NCI-H345 treated with DMSO at 0.1 percent for 48 hours (cell line): ENCODE results near the gene SOCS1.

Experiments
- DNase-seq: peaks from one replicate; lab custom pipeline; 2025; ENCODE audit not compliant: unreplicated experiment; lab: John Stamatoyannopoulos, UW

Gene SOCS1

GRCh38 chr16:11262915-11263314 lies 6.9 kb upstream of the SOCS1 start:
- DNase-seq: no peak

- DNase-seq: no peak
Measured at GRCh38 chr16:11260596-11260966, 4.6 kb upstream of the SOCS1 start.

- DNase-seq: no peak
Measured at GRCh38 chr16:11259655-11260595, 3.9 kb upstream of the SOCS1 start.

GRCh38 chr16:11258553-11259492 lies 2.8 kb upstream of the SOCS1 start:
- DNase-seq: no peak

GRCh38 chr16:11257131-11257938 lies 1.3 kb upstream of the SOCS1 start:
- peak; percentile 50 for DNase-seq

GRCh38 chr16:11256661-11257130 lies 692 bp upstream of the SOCS1 start:
- peak; percentile 22 for DNase-seq

GRCh38 chr16:11254913-11255736 lies 879 bp downstream of the SOCS1 start:
- DNase-seq: peak; percentile 3

GRCh38 chr16:11253995-11254912 lies 1.8 kb downstream of the SOCS1 start:
- no peak for DNase-seq

GRCh38 chr16:11253009-11253994 lies 2.7 kb downstream of the SOCS1 start:
- no peak for DNase-seq

- DNase-seq: no peak
Measured at GRCh38 chr16:11252482-11252931, 3.5 kb downstream of the SOCS1 start.

GRCh38 chr16:11251525-11252481 lies 4.2 kb downstream of the SOCS1 start:
- no peak for DNase-seq

GRCh38 chr16:11250786-11251524 lies 5.0 kb downstream of the SOCS1 start:
- no peak for DNase-seq

GRCh38 chr16:11250091-11250785 lies 5.8 kb downstream of the SOCS1 start:
- no peak for DNase-seq

GRCh38 chr16:11249233-11250061 lies 6.6 kb downstream of the SOCS1 start:
- DNase-seq: no peak
